Loucy (cell line): ENCODE measurements around the gene PHF12.

Experiments
- EZH2phosphoT487 ChIP-seq: fragments of 200-600 bp; IDR thresholded peaks from 2 replicates; pipeline ENCODE4 v1.6.1; 2018; ENCODE audit warnings: antibody characterized with exemption, mild to moderate bottlenecking, moderate library complexity, borderline replicate concordance
- TF ChIP-seq, protein P1 (sequence below): fragments of 200-600 bp; sonication (generic); conservative IDR thresholded peaks from 2 replicates; pipeline ENCODE4 v1.5.1; 2014; ENCODE audit warnings: mild to moderate bottlenecking, antibody characterized with exemption, low read length

GRCh38 chr17:28974451-28974850 is 23.1 kb upstream of the PHF12 start:
- TF ChIP-seq, protein P1, sequence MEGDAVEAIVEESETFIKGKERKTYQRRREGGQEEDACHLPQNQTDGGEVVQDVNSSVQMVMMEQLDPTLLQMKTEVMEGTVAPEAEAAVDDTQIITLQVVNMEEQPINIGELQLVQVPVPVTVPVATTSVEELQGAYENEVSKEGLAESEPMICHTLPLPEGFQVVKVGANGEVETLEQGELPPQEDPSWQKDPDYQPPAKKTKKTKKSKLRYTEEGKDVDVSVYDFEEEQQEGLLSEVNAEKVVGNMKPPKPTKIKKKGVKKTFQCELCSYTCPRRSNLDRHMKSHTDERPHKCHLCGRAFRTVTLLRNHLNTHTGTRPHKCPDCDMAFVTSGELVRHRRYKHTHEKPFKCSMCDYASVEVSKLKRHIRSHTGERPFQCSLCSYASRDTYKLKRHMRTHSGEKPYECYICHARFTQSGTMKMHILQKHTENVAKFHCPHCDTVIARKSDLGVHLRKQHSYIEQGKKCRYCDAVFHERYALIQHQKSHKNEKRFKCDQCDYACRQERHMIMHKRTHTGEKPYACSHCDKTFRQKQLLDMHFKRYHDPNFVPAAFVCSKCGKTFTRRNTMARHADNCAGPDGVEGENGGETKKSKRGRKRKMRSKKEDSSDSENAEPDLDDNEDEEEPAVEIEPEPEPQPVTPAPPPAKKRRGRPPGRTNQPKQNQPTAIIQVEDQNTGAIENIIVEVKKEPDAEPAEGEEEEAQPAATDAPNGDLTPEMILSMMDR: no peak
- no peak for TF ChIP-seq EZH2phosphoT487
